Adrenal gland (tissue), 5 donors: ENCODE results near the gene ATP6V1G1.

Experiments used
- CTCF ChIP-seq, 6 experiments: fragments of 450-650 bp in 4 of 6; fragments of 200-600 bp in 2 of 6; sonication (generic) in 1 of 6; IDR thresholded peaks; 1 replicate in 5 of 6; 2 replicates in 1 of 6; pipeline versions ENCODE4 v1.5.1 to v1.8.0; 2016 to 2021; ENCODE audit warnings: antibody characterized with exemption in 6 of 6, mild to moderate bottlenecking in 2 of 6, moderate library complexity in 1 of 6
- POLR2A ChIP-seq, 2 donors: fragments of 450-650 bp; IDR thresholded peaks; one replicate each; pipeline ENCODE4 v1.6.1; 2017; ENCODE audit warnings: antibody characterized with exemption in 2 of 2, mild to moderate bottlenecking in 2 of 2, moderate library complexity in 1 of 2
- donor health status: DM: no; HTN: no; CAD: no.

- TF ChIP-seq CTCF (IDR thresholded peaks at IDR 0.05) (no peak), POLR2A (IDR thresholded peaks at IDR 0.05) (no peak)
Observed at GRCh38 chr9:114549697-114550330, 37.8 kb upstream of the ATP6V1G1 start.
